Renal cortical epithelial cell (primary cell): ENCODE measurements around the gene LDHD. TPM values are rescaled to one million over a fixed set of nuclear protein-coding genes. Genes with fewer than 3 reads are reported as not detected.
"Not testable (repeated sequence)": the region's sequence is repeated elsewhere in the genome, so short reads cannot be mapped to it uniquely, and the experiment has no call there.

Source experiments
- DNase-seq: peaks from one replicate; pipeline ENCODE4 v3.0.0-alpha.2; 2011; ENCODE audit warnings: low read depth
- total RNA-seq: library from RNA; depleted of rRNA; stranded (reverse); fragments of >200 nt; gene quantifications from 2 replicates; pipeline ENCODE4 v1.2.3, GENCODE V29; 2014

The LDHD gene
- total RNA-seq, 1 donor from 2014 or later: 4.2 TPM

- no peak for DNase-seq
Observed at GRCh38 chr16:75099738-75100602, 16.6 kb downstream of the LDHD start.

DNA sequence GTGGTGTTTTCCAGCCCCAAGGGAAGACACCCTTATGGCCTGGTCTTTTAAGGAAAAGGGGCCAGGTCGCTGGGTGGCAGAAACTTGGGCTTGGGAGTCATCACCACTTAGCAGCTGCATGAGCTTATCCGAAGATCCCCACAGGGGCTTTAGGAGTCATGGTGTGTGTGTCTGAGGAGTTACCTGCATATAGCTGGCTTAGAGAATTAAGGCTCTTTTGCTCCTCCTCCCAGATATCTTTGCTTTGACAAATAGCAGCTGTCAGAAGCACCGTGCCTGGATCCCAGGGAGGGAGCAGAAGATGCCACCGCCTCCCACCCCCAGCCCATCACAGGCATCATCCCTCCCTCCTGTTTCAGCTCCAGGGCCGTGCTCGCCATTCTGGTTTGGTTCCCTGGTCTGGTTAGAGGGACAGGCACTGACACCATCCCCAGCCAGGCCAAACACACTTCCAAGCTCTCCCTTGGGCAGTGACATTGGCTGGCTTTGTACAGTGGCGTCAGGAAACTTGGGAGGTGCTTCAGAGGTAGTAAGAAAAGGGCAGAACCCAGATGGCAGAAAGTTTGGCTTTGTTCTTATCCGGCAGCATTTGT lies 17.4 kb downstream of the LDHD start:
- DNase-seq: no peak

GRCh38 chr16:75097941-75098901 lies 18.4 kb downstream of the LDHD start:
- no peak for DNase-seq

- DNase-seq: no peak
Observed at GRCh38 chr16:75097191-75097761, 19.3 kb downstream of the LDHD start.

DNA sequence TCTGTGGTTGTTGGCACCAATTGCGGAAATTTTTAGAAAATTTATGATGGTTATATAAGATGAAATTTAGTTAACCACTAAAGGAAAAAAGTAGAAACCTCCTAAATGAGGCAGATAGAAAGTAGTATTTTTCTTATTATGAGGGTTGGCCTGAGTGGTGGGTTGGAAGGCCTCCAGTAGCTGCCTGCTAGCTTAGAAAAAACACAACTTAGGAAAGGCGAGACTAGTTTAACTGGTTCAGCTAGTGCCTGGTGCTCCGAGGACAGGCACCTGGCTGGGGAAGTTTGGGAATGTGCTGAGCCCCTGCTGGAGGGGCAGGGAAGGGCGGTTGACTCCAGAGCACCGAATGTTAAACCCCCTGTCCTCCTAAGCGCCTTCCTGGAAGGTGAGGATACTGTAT lies 19.9 kb downstream of the LDHD start:
- DNase-seq: no peak

DNA sequence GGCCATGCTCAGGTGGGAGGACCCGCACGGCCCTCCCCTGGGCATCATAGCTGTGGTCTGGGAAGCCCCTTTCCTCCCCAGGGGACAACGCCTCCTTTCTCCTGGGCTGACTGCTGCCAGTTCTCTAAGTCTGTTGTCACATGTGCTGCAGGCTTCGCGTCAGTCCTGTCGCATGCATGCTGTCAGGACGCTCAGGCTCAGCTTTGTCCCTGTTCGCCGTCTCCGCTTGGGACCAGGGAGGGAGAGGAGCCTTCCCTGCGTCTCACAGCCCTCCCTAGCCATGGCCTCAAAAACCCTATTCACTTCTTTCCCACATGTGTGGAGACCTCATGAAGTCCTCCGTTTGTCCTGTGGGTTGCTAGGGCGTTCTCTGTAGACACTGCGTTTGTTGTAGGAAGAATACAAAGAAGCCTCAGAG lies 21.4 kb downstream of the LDHD start:
- no peak for DNase-seq

DNA sequence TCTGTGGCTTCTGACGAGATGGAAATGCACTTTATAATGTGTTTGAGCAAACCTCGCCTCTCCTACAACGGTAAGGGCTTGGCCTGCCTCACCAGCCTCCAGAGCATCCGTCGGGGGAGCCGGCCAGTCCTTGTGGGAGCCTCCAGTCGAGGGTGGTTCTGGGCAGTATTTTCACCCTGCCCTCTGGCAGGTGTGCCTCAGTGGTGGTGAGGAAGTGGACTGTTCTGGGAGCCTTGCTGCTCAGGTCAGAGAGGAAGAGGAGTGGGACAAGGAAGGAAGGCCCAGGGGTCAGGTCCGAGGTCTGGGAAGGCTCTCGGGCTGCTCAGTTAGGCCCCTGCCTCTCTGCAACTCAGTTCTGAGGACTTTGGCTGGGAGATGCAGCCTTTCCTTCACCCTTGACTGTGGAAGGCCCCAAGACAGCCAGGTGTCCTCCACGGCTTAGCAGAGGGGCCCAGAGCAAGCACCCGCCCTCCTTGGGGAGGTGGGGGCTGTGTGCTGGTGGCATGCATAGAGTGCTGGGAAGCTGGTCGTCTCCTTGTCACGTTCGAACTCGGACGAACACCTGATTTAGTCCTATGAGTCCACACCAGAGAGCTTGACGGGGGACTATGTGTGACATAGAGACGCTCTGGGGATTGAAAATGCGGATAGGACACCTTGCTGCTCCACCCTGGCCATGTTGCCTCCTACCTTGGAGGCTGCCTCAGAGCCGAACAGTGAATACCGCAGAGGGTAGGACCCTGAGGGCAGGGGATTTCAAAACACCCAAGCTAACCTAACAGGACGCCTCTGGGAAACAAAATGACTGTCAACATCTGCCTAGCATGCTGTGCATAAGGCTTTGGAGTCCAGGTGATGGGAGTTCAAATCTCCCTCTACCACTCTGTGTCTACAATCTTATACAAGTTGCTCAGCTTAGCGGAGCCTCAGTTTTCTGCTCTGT lies 22.7 kb downstream of the LDHD start:
- no peak for DNase-seq

- DNase-seq: peak; percentile 77
Observed at GRCh38 chr16:75092777-75093176, 23.8 kb downstream of the LDHD start.

DNA sequence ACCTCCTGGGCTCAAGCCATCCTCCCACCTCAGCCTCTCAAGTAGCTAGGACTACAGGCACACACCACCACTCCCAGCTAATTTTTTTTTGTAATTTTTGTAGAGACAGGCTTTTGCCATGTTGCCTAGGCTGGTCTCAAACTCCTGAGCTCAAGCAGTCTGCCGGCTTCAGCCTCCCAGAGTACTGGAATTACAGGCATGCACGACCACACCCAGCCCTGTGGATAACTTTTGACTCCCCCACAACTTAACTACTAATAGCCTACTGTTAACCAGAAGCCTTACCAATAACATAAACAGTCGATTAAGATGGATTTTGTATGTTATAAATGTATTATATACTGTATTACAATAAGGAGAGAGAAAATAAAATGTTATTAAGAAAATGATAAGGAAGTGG lies 25.0 kb downstream of the LDHD start:
- DNase-seq: peak; percentile 51

DNA sequence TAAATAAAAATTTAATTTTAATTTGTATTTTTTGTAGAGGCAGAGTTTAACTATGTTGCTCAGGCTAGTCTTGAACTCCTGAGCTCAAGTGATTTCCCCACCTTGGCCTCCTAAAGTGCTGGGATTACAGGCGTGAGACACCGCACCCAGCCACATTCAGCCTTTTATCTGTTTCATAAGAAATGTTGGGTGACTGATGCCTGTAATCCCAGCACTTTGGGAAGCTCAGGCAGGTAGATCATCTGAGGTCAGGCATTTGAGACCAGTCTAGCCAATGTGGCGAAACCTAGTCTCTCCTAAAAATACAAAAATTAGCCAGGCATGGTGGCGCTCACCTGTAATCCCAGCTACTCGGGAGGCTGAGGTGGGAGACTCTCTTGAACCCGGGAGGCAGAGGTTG lies 25.7 kb downstream of the LDHD start:
- DNase-seq: not testable (repeated sequence)

- no peak for DNase-seq
Observed at GRCh38 chr16:75089486-75090202, 26.9 kb downstream of the LDHD start.

- DNase-seq: no peak
Observed at GRCh38 chr16:75088934-75089333, 27.6 kb downstream of the LDHD start.

DNA sequence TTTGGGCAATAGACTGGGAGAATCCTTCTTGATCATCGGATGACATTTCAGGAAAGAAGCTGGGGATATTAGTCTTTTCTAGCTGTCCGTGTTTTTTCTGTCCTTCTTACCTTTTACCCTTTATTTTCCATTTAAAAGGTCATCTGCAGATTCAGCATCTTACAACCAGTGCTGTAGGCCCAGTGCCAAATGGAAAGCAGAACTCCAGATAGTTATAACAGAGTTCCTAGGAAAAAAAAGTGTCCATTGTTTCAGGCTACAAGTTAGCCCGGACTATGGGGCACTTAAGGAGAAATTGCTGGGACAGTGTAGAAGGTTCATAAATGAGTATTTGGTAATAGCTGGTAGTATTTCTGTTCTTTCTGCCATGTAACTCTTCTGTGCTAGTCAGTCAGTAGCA lies 28.4 kb downstream of the LDHD start:
- DNase-seq: no peak

DNA sequence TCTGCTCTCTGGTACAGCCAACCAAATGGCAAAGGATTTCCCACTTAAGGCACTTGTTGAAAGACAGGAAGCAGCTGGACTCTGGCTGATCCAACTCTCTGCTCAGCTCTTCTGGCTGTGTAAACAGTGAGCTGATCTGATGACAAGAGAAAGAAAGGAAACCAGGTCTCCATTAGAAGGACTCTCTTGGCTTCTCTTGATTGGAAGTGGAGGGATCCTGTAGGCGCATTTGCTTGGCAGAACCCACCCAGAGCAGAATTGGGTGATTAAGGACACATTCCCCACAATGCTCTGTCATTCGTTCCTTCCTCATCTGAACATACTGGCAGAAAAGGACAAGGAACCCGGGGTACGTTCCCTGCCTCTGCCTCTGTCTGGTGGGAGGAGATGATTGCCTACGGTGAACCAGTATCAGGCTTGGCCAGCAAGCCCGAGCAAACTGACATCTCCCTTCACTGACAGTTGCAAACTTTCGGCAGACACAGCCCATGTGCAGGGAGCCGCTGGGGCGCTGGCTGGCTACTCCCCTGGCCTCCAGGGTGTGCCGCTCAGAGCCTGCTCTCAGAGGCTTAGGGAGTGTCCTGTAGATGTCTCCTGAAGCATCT lies 29.1 kb downstream of the LDHD start:
- no peak for DNase-seq

DNA sequence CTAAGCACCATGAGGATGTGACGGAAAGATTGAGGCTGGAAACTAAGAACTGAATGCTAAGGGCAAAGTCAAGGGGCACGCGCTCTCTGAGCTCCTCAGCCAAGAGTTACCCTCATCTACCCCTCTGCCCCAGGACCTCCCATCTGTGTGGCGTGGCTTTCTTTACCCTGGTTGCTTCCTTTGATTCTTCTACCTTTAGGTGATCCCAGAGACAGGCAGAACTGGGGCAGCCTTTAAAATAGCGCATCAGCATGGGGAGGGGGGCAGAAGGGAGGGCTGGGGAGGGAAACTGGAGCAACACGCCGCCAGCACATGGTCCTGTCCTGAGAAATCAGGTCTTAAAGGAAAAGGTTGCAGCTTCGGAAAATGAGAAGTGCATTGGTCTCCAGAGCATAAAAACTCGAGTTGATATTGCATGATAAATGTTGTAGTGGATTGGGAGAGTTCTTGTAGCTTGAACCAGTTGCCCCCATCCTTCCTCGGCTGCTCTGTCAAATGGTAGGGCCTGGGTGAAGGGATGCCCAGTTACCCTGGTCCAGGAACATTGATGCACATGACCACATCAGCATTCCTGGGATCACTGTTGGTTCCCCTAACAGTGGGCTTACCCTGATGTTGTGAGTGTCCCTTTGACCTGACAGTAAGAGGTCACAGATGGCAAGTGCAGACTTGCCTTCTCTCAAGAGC lies 29.7 kb downstream of the LDHD start:
- DNase-seq: no peak

GRCh38 chr16:75086281-75086680 lies 30.3 kb downstream of the LDHD start:
- no peak for DNase-seq

DNA sequence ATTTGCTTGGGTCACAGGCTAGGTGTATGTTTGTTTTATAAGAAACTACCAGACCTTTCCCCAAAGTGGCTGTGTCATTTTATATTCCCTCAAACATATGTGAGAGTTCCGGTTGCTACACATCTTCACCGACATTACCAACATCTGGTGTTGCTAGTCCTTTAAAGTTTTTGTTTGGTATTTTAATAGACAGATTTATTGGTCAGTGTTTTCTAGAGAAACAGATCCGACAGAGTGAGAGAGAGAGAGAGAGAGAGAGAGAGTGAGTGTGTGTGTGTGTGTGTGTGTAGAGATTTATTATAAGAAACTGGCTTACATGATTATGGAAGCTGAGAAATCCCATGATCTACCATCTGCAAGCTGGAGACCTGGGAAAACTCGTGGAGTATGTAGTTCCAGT lies 31.0 kb downstream of the LDHD start:
- DNase-seq: no peak

- DNase-seq: no peak
Observed at GRCh38 chr16:75083813-75084212, 32.8 kb downstream of the LDHD start.
